HUES48 (cell line): Measurements from ENCODE around the gene SLC35E2B.
"Not testable (repeated sequence)": the region's sequence is repeated elsewhere in the genome, so short reads cannot be mapped to it uniquely, and the experiment has no call there.

Experiments
- H3K27ac ChIP-seq: one replicate; pipeline ENCODE4 v1.7.0; 2013; ENCODE audit warnings: low read depth, low read length, inconsistent platforms
- H3K27me3 ChIP-seq: 2 replicates; pipeline ENCODE4 v1.6.1; 2013; ENCODE audit warnings: mild to moderate bottlenecking, low read length; ENCODE audit not compliant: control insufficient read depth, insufficient read depth
- H3K36me3 ChIP-seq: 2 replicates; pipeline ENCODE4 v1.6.1; 2013; ENCODE audit warnings: low read length; ENCODE audit not compliant: control insufficient read depth, insufficient read depth
- H3K4me1 ChIP-seq: 2 replicates; pipeline ENCODE4 v1.6.1; 2013; ENCODE audit warnings: mild to moderate bottlenecking, low read length; ENCODE audit not compliant: control insufficient read depth, insufficient read depth
- H3K4me3 ChIP-seq: 2 replicates; pipeline ENCODE4 v1.5.1; 2013; ENCODE audit warnings: mild to moderate bottlenecking, low read depth, low read length
- H3K9ac ChIP-seq: 2 replicates; pipeline ENCODE4 v1.6.1; 2013; ENCODE audit warnings: mild to moderate bottlenecking, low read depth, low read length, moderate library complexity
- H3K9me3 ChIP-seq: 2 replicates; pipeline ENCODE4 v1.6.1; 2013; ENCODE audit warnings: low read length; ENCODE audit not compliant: control insufficient read depth, insufficient read depth

Gene SLC35E2B

DNA sequence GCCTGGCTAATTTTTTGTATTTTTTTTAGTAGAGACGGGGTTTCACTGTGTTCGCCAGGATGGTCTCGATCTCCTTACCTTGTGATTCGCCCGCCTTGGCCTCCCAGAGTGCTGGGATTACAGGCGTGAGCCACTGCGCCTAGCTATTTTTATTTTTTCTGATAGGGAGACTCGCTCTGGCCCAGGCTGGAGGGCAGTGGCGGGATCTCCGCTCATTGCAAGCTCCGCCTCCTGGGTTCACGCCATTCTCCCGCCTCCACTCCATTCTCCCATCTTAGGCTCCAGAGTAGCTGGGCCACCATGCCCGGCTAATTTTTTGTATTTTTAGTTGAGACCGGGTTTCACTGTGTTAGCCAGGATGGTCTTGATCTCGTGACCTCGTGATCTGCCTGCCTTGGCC is 33.5 kb upstream of the SLC35E2B start:
- not testable (repeated sequence) for H3K9me3 ChIP-seq, H3K9ac ChIP-seq, H3K27ac ChIP-seq, H3K27me3 ChIP-seq, H3K4me3 ChIP-seq, H3K4me1 ChIP-seq
- peaks cover 13% of the 10 kb centered on the region for H3K36me3 ChIP-seq

DNA sequence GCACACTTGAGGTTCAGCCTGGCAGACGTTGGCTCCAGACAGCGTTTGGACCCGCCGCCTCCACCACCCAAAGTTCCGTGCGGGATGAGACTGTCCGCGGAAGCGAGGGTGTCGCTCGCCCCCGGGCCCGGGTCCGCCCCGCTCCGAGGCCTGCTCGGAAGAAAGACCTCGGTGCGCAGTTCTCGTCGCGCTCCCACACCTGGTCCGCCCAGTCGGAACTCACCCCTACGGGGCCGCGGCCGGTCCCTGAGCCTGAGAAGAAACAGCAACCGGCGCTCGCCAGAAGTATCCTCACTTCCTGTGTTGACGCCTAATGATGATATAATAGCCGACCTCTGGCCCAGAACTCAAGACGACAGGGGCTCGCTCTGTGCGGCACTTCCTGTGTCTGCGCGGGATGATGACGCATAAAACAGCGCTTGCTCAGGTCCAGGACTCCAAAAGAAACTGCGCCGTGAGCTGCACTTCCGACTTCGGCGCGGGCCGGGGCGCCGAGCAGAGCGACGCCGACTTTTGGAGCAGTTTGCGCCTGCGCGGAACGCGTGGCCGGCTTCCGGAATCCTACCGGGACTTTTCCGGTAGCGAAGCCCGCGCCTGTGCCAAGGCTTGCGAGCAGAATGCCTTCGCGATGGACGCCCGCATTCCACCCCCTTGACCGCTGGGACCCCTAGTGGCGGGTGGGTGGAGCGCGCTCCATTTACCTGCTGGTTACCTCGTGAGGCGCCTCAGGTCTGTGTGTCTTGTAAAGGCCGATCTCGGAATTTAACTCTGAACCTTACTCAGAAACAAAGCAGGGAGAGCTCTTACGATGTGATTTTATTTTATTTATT is 31.7 kb upstream of the SLC35E2B start, which contains the start of gene CDK11A:
CDK11A (minus strand) TSS at position 323 of the 830 bp plus-strand sequence. CDS start 1,539 bp downstream, outside the sequence.
- Histone ChIP-seq H3K4me3 (peak within 1 kb of the TSS; percentile 78), H3K9ac (peak within 1 kb of the TSS; percentile 72; the same call in 1 of the 2 replicates), H3K36me3 (peaks cover 19% of the 10 kb centered on the region), H3K27ac (peak within 1 kb of the TSS; percentile 97)
- not testable (repeated sequence) for H3K4me1 ChIP-seq, H3K9me3 ChIP-seq, H3K27me3 ChIP-seq

DNA sequence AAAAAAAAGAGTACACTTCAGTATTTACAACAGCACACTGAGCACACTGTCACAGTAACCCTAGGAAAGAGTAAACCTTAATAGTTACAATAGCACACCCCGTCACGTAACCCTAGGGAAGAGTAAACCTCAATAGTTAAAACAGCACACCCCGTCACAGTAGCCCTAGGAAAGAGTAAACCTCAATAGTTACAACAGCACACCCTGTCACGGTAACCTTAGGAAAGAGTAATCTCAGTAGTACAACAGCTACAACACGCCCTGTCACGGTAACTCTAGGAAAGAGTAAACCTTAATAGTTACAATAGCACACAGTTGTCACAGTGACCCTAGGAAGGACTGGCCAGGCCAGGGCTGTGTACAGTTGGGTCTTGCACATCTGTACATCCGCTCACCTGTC is 28.6 kb upstream of the SLC35E2B start:
- H3K9me3 ChIP-seq: no peaks in the 10 kb centered on the region
- no peaks in the 10 kb centered on the region for H3K4me1 ChIP-seq
- no peak overlapping the region for H3K9ac ChIP-seq
- H3K4me3 ChIP-seq: no peak overlapping the region
- H3K27ac ChIP-seq: no peak overlapping the region
- no peaks in the 10 kb centered on the region for H3K27me3 ChIP-seq
- H3K36me3 ChIP-seq: peaks cover 31% of the 10 kb centered on the region

DNA sequence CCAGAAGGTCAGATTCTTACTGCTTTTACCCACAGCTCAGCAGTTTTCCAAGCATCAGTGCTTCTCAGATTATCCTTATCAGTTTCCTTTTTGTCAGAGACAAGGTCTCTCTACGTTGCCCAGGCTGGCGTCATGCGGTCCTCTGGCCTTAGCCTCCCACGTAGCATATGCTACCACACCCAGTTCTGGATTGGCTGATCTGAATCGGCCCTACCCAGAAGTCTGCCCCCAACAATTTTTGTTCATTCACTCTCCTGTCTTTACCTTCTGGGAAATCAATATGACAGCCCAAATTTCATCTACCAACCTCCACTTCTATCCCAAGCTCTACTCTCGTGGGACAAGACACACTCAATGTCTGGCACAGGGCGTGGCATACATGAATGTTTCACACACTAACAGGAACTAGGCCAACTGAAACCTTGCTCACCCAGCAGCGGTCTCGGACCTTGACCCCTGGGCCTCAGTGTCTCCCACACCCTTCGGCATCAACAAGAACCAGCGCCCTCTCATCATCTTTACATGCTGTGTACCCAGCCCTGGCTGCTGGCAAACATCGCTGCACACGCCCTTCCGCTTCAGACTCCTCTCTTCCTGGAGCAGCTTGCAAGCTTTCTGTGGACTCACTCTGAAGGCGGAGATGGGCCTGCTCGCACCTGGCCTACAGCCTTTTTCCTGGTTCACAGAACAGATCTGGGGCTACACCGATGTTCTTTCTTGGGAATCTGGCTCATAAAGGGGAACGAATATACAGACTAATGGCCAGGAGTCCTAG is 22.7 kb upstream of the SLC35E2B start:
- not testable (repeated sequence) for H3K4me3 ChIP-seq, H3K9me3 ChIP-seq, H3K4me1 ChIP-seq, H3K27me3 ChIP-seq, H3K9ac ChIP-seq, H3K27ac ChIP-seq
- peaks cover 25% of the 10 kb centered on the region for H3K36me3 ChIP-seq

DNA sequence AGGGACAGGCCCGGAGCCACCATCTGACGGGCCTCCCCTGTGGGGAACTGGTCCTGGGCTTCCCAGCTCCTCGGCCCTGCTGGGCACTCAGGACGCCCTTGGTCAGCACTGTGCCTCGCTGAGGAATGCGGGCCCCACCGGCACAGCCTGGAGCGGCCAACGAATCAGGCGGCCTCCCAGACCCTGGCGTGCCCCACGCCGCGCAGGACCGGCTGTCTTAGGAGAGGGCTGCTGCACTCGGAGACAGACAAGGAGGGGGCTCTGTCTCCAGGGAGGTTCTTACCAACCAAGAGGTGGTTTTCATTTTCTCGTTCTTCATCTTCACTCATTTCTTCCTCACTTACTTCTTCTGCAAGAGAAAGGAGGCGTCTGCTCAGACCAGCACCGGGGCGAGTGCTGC is 15.3 kb upstream of the SLC35E2B start:
- not testable (repeated sequence) for H3K36me3 ChIP-seq, H3K4me3 ChIP-seq, H3K27ac ChIP-seq, H3K4me1 ChIP-seq, H3K27me3 ChIP-seq, H3K9ac ChIP-seq, H3K9me3 ChIP-seq

DNA sequence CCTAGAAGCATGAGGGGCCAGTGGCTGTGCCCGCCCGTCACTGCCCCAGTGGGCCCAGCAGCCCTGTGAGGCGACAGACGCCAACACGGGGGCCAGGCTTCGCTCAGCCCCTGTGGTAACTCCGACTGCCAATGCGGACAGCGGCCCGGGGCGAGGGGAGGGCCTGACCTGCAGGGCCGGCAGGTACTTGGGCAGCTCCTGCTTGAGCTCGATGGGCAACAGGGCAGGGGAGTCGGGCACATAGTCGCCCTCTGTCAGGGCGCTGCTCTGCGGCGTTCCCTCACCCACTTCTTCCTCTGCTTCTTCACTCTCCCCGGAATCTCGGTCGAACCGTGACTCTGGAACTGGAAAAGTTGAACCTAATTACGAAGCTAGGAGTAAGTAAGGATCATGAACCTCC is 14.6 kb upstream of the SLC35E2B start:
- H3K9me3 ChIP-seq, H3K9ac ChIP-seq, H3K4me3 ChIP-seq, H3K27me3 ChIP-seq, H3K4me1 ChIP-seq, H3K36me3 ChIP-seq, H3K27ac ChIP-seq: not testable (repeated sequence)

GRCh38 chr1:1705623-1706022 is 13.0 kb upstream of the SLC35E2B start:
- not testable (repeated sequence) for H3K9me3 ChIP-seq, H3K36me3 ChIP-seq, H3K4me1 ChIP-seq, H3K4me3 ChIP-seq, H3K9ac ChIP-seq, H3K27ac ChIP-seq, H3K27me3 ChIP-seq

GRCh38 chr1:1704284-1704957 is 11.8 kb upstream of the SLC35E2B start:
- not testable (repeated sequence) for H3K27me3 ChIP-seq, H3K27ac ChIP-seq, H3K9ac ChIP-seq, H3K36me3 ChIP-seq, H3K4me3 ChIP-seq, H3K4me1 ChIP-seq, H3K9me3 ChIP-seq

GRCh38 chr1:1703796-1704195 is 11.2 kb upstream of the SLC35E2B start:
- H3K27me3 ChIP-seq: no peaks in the 10 kb centered on the region
- H3K4me3 ChIP-seq: no peak overlapping the region
- H3K4me1 ChIP-seq: no peaks in the 10 kb centered on the region
- no peak overlapping the region for H3K27ac ChIP-seq
- H3K9me3 ChIP-seq: no peaks in the 10 kb centered on the region
- H3K36me3 ChIP-seq: peaks cover 7% of the 10 kb centered on the region; the same call in 1 of the 2 replicates
- no peak overlapping the region for H3K9ac ChIP-seq

GRCh38 chr1:1702506-1702905 is 9.9 kb upstream of the SLC35E2B start:
- H3K9me3 ChIP-seq, H3K9ac ChIP-seq, H3K4me1 ChIP-seq, H3K4me3 ChIP-seq, H3K27me3 ChIP-seq, H3K36me3 ChIP-seq, H3K27ac ChIP-seq: not testable (repeated sequence)

- H3K4me3 ChIP-seq, H3K36me3 ChIP-seq, H3K27me3 ChIP-seq, H3K27ac ChIP-seq, H3K9me3 ChIP-seq, H3K9ac ChIP-seq, H3K4me1 ChIP-seq: not testable (repeated sequence)
Observed at GRCh38 chr1:1700557-1700956, 8.0 kb upstream of the SLC35E2B start.
